Adrenal gland (tissue), 12 donors: ENCODE results near the gene EFNA2. TPM values are rescaled to one million over a fixed set of nuclear protein-coding genes. Genes with fewer than 3 reads are reported as not detected.
"Not testable (repeated sequence)": the region's sequence is repeated elsewhere in the genome, so short reads cannot be mapped to it uniquely, and the experiment has no call there.

ENCODE experiments used
- DNase-seq, 7 donors: peaks; one replicate each; pipeline ENCODE4 v3.0.0-alpha.2; 2019 to 2020
- H3K27ac ChIP-seq, 5 donors: fragments of 200-600 bp; sonication (generic) in 4 of 5; 1 replicate in 3 of 5; 2 replicates in 2 of 5; pipeline versions ENCODE4 v1.5.1 to v1.8.0; 2016 to 2020; ENCODE audit warnings: mild to moderate bottlenecking in 1 of 5
- H3K27me3 ChIP-seq: fragments of 200-600 bp; 2 replicates; pipeline ENCODE4 v1.8.0; 2021
- H3K36me3 ChIP-seq, 2 donors: fragments of 200-600 bp; replicated peaks in 1 of 2; 1 replicate in 1 of 2; 2 replicates in 1 of 2; pipeline versions ENCODE4 v1.5.1 to v1.8.0; 2018 to 2022
- H3K4me1 ChIP-seq, 2 donors: fragments of 200-600 bp; replicated peaks in 1 of 2; 1 replicate in 1 of 2; 2 replicates in 1 of 2; pipeline versions ENCODE4 v1.5.1 to v1.8.0; 2018 to 2021
- H3K4me3 ChIP-seq, 4 donors: fragments of 200-600 bp; sonication (generic) in 3 of 4; one replicate each; pipeline ENCODE4 v1.5.1; 2016 to 2018
- H3K9me3 ChIP-seq, 3 donors: fragments of 200-600 bp; sonication (generic) in 1 of 3; replicated peaks in 1 of 3; 1 replicate in 2 of 3; 2 replicates in 1 of 3; pipeline versions ENCODE4 v1.5.1 to v1.8.0; 2016 to 2021
- POLR2A ChIP-seq, 2 donors: fragments of 450-650 bp; IDR thresholded peaks; one replicate each; pipeline ENCODE4 v1.6.1; 2017; ENCODE audit warnings: antibody characterized with exemption in 2 of 2, mild to moderate bottlenecking in 2 of 2, moderate library complexity in 1 of 2
- WGBS, 4 donors: extraction: QIAGEN DNeasy Blood & Tissue Kit in 2 of 4; methylation state at CpG; one replicate each; pipeline versions ENCODE4 v1.1.5 to v1.1.7; 2013 to 2017; 5-methylcytosine and 5-hydroxymethylcytosine counted together
- intact Hi-C, 2 donors: fragments of 100-400 bp; cut with DNase I; formaldehyde crosslinking; loops; one replicate each; pipeline versions ENCODE4 v1.14.1 to v1.15.0; 2022 to 2023
- polyA plus RNA-seq, 3 donors: library from polyadenylated mRNA; stranded (reverse); fragments of 200-250 nt in 2 of 3; fragments of 350-450 nt in 1 of 3; fragmentation: Illumina TruSeq in 1 of 3; extraction: RNeasy Lipid Tissue Mini Kit (QIAGEN cat#74804) in 1 of 3; gene quantifications; one replicate each; pipeline ENCODE4 v1.2.3, GENCODE V29; 2013 to 2014
- total RNA-seq, 9 donors: library from RNA; depleted of rRNA in 4 of 9; stranded (reverse); fragments of >200 nt in 4 of 9; fragments of 120-200 nt in 1 of 9; fragmentation: NEBNext Ultra II Directional in 1 of 9; extraction: Animal tissue kit (Norgen Biotek cat#: 25700) in 1 of 9; gene quantifications; one replicate each; pipeline versions ENCODE4 v1.1.0 to v1.2.4, GENCODE V29; 2013 to 2023
- TF ChIP-seq, protein P1 (sequence below), 6 experiments: fragments of 450-650 bp in 4 of 6; fragments of 200-600 bp in 2 of 6; sonication (generic) in 1 of 6; IDR thresholded peaks; 1 replicate in 5 of 6; 2 replicates in 1 of 6; pipeline versions ENCODE4 v1.5.1 to v1.8.0; 2016 to 2021; ENCODE audit warnings: antibody characterized with exemption in 6 of 6, mild to moderate bottlenecking in 2 of 6, moderate library complexity in 1 of 6
- donor health status: healthy with polysubstance abuse.
- donor health status: Bipolar disorder and iron deficiency.
- donor health status: DM: yes; HTN: yes; CAD: no.
- donor health status: DM: no; HTN: no; CAD: no.
- donor health status: DM: no; HTN: no; CAD: no.
- donor health status: DM: yes; HTN: yes; CAD: no.

Gene EFNA2
- total and polyA plus RNA-seq, 12 donors = 0.11 TPM; not detected in 11

DNA sequence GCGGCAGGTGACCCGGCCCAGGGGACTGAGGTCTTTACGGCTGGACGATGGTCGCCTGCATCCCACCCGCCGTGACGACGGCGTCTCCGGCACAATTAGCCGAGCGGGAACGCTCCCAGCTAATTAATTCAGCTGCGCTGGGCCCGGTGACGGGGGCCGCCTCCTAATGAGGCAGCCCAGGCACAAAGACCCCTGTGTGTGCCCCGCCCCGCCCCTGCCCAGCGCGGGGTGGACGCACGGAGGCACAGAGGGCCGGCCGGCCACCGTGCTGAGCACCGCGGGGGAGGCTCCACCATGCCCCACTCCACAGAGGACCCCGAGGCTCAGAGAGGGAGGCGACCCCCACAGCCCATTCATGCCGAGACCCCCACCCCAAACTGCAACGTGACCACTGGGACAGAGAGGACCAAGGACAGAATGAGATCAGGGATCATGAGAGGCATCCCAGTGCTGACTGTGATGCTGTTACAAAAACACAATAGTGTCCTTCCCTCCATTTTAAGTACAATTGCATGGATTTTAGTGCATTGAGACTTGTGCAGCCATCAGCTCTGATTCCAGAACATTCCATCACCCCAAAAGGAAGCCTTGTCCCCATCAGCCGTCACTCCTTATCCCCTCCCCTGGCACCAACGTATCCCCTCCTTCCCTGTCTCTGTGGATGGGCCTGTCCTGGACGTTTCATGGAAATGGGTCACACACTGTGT lies 17.0 kb downstream of the EFNA2 start:
- Histone ChIP-seq H3K27me3 (no peaks in the 10 kb centered on the region), H3K9me3 (no peaks in the 10 kb centered on the region), H3K4me3 (no peak overlapping the region), H3K27ac (no peak overlapping the region), H3K4me1 (no peaks in the 10 kb centered on the region), H3K36me3 (no peaks in the 10 kb centered on the region)
- TF ChIP-seq, protein P1, sequence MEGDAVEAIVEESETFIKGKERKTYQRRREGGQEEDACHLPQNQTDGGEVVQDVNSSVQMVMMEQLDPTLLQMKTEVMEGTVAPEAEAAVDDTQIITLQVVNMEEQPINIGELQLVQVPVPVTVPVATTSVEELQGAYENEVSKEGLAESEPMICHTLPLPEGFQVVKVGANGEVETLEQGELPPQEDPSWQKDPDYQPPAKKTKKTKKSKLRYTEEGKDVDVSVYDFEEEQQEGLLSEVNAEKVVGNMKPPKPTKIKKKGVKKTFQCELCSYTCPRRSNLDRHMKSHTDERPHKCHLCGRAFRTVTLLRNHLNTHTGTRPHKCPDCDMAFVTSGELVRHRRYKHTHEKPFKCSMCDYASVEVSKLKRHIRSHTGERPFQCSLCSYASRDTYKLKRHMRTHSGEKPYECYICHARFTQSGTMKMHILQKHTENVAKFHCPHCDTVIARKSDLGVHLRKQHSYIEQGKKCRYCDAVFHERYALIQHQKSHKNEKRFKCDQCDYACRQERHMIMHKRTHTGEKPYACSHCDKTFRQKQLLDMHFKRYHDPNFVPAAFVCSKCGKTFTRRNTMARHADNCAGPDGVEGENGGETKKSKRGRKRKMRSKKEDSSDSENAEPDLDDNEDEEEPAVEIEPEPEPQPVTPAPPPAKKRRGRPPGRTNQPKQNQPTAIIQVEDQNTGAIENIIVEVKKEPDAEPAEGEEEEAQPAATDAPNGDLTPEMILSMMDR (IDR thresholded peaks at IDR 0.05) = no peak
- TF ChIP-seq POLR2A (IDR thresholded peaks at IDR 0.05) = no peak
- WGBS, 4 donors = 39 to 71% (median 57%) methylated on average over 5 to 36 of the region's 36 CpGs
- no peak for DNase-seq
- intact Hi-C loops = no loop called here

DNA sequence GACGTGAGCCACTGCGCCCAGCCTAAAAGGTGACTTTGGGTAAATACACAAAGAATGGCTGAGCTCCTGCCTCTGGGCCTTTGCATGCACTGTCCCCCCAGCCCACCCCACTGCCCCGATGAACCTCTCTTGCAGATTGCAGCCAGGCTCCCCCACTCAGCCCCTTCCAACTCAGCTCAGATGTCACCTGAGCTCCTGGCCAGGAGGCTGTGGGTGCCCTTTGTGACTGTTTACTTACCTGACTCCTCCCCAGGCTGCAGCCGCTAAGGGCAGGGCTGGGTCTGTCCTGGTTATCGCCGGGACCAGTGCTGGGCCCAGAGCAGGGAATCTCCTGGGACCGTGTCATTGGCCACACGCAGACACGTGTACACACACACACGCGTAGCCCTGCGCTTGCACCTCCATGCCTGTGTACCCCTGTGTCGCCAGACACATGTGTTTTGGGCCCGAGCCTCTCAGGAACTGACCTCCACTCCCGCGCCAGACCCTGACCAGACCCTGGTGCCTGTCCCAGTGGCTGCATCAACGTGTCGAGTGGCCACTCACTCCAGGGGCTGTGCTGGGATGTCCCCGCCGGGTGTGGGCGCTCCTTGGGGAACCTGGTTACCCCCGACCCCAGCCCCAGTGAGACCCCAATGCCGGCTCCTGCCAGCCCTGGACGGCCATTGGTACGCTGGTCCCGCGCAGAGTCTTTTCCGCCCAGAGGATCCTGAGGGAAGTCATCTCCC lies 18.7 kb downstream of the EFNA2 start:
- no peak for TF ChIP-seq POLR2A (IDR thresholded peaks at IDR 0.05)
- TF ChIP-seq, protein P1 (IDR thresholded peaks at IDR 0.05) = no peak
- Histone ChIP-seq H3K27me3 (peaks cover 2% of the 10 kb centered on the region), H3K4me3 (no peak overlapping the region), H3K9me3 (no peaks in the 10 kb centered on the region), H3K27ac (no peak overlapping the region), H3K36me3 (no peaks in the 10 kb centered on the region), H3K4me1 (no peaks in the 10 kb centered on the region)
- no peak for DNase-seq
- 92 to 94% (median 93%) methylated on average over 15 to 28 of the region's 28 CpGs for WGBS, 4 donors
- intact Hi-C loops = no loop called here

DNA sequence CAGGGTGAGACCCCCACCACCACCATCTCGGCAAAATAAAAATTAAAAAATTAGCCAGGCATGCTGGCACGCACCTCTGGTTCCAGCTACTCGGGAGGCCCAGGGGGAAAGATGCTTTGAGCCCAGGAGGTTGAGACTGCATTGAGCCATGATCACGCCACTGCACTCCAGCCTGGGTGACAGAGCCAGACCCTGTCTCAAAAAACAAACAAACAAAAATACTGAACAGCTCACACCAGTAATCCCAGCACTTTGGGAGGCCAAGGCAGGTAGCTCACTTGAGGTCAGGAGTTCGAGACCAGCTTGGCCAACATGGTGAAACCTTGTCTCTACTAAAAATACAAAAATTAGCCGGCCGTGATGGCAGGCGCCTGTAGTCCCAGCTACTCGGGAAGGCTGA lies 19.7 kb downstream of the EFNA2 start:
- H3K4me1 ChIP-seq, H3K27ac ChIP-seq, H3K36me3 ChIP-seq, H3K4me3 ChIP-seq, H3K9me3 ChIP-seq, H3K27me3 ChIP-seq, DNase-seq, intact Hi-C loops: not testable (repeated sequence)
- 80 to 86% (median 83%) methylated on average over 9 of the region's 9 CpGs for WGBS, 4 donors

DNA sequence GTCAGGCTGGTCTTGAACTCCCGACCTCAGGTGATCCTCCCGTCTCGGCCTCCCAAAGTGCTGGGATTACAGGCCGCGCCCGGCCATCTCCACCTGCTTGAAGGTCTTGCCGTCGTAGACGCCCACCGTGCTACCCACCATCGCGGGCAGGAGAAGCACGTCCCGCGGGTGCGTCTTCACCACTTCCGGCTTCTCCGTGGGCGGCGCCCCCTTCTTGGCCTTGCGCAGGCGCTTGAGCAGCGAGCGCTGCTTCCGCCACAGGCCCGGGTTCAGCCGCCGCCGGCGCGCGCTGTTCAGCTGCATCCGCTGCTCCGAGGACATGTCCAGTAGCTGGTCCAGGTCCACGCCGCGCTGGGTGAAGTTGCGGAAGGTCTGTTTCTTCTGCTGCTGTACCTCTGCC lies 21.6 kb downstream of the EFNA2 start:
- H3K27me3 ChIP-seq = peaks cover 11% of the 10 kb centered on the region
- no peaks in the 10 kb centered on the region for H3K9me3 ChIP-seq
- intact Hi-C loops = no loop called here
- DNase-seq = no peak
- no peaks in the 10 kb centered on the region for H3K36me3 ChIP-seq
- 90 to 92% (median 91%) methylated on average over 21 to 38 of the region's 38 CpGs for WGBS, 4 donors
- no peak overlapping the region for H3K4me3 ChIP-seq
- H3K4me1 ChIP-seq = no peaks in the 10 kb centered on the region
- TF ChIP-seq POLR2A (IDR thresholded peaks at IDR 0.05) = no peak
- TF ChIP-seq, protein P1 (IDR thresholded peaks at IDR 0.05) = no peak
- H3K27ac ChIP-seq = no peak overlapping the region
